CD4-positive, alpha-beta T cell treated with Interleukin-21 for 1 hour (primary cell): ENCODE results near the gene ECM1.

Source experiments
- DNase-seq: peaks from one replicate; pipeline ENCODE4 v3.0.0-alpha.2; 2020

The ECM1 gene

DNA sequence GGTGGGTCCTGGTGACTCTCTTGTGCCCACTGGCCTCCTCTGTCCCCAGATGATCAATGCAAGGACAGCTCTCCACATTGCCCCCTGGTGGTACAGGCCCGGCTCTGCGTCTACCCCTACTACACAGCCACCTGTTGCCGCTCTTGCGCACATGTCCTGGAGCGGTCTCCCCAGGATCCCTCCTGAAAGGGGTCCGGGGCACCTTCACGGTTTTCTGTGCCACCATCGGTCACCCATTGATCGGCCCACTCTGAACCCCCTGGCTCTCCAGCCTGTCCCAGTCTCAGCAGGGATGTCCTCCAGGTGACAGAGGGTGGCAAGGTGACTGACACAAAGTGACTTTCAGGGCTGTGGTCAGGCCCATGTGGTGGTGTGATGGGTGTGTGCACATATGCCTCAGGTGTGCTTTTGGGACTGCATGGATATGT is 52.1 kb downstream of the ECM1 start:
- peak; percentile 81 for DNase-seq

- peak; percentile 88 for DNase-seq
These were observed 52.8 kb downstream of the ECM1 start for GRCh38 chr1:150560576-150561253.

DNA sequence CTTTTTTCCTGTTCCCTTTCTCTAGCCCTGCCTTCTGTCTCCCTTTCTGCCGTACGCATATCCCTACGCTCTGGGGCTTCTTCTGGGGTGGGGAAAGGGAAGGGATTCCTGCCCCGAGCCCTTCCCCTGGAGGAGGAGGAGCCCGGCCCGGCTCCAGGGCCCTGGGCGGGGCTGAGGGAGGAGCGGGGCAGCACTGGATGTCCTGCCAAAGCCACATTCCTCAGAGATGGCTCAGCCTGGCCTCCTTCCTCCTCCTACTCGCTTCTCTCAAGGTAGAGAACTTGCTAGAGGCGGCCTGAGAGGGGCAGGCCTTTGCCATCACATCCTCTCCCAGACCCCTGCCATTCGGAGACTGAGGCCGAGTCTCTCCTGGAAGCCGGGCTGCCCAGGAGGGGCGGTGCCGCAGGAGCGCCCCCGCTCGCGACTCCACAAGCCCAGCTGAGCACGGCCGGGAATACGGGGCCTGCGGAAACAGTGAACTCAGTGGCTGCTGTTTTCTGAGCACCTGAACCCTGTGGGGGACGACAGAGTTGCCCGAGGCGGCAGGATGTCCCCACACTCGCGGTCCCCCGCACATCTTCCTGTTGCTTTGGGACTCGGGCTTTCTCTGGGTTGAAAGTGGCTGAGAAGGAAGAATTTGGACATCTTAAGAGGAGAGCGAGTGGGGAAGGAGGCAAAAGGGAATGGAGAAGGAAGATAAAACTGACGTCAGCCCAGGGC is 53.5 kb downstream of the ECM1 start:
- DNase-seq = peak; percentile 76

DNA sequence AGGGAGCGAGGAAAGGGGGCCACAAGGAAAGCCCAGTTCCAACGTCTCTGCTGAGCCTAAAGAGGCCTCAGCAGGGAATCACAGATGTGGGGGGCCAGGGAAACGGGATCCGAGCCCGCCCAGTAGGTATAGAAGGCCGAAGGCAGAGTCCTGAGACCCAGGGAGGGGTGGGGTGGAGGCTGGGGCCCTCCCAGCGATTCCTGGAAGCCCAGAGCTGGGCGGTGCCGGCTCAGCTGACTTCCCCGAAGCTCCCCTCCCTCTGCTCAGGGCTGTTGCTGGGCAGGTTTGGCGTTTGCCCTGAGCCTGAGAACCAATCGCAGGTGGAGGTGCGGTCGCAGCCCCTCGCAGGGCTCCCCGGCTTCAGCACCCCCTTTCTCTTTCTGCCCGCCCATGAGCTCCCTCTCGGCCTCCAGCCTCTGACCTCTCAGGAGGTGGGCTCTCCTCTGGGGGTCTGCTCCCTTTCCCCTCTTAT is 54.1 kb downstream of the ECM1 start:
- peak; percentile 95 for DNase-seq

DNA sequence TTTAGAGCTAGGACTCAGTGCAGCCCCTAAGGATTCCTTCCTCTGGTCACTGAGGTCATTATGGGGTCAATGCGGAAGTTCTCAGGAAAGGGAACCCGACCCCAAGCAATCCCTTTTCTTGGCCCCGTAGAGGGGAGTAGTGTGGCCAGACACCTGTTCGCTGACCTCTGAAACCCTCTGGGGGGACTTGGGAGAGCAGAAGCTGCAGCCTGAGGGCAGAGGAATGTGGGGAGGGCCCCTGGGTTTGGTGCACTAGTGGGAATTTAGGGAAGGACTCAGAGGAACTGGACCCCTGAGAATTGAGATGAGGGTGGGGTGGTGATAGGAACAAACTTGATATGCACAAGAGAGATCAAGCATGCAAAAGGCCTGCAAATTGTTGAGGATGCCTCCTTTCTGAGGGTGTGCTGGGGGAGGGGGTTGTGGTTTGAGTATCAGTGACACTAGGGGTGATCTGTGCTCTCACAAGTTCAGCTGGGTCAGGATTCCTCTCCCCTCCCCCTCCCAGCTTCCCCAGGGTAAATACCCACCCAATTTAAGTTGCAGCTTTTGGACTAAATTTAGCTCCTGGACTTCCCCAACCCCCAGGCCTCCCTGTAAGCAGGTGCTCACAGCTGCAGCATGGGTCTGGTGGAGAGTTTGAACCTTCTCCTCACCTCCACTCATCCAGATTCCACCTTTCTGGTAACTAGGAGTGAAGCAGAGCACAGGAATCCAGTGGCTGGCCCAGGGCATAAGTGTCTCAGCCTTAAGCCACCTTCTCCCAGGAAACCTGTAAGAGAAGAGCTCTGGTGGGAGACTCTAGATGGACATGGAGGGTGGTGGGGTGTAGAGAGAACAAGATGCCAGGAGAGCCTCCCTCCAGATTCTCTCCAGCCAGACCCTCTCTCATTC is 54.8 kb downstream of the ECM1 start:
- peak; percentile 90 for DNase-seq
